ENCODE data around the gene AKT1. TPM values are rescaled to one million over a fixed set of nuclear protein-coding genes. Genes with fewer than 3 reads are reported as not detected.

AKT1 gene
- total RNA-seq, 1 donor from 2014 or later, result 92.8 TPM

DNA sequence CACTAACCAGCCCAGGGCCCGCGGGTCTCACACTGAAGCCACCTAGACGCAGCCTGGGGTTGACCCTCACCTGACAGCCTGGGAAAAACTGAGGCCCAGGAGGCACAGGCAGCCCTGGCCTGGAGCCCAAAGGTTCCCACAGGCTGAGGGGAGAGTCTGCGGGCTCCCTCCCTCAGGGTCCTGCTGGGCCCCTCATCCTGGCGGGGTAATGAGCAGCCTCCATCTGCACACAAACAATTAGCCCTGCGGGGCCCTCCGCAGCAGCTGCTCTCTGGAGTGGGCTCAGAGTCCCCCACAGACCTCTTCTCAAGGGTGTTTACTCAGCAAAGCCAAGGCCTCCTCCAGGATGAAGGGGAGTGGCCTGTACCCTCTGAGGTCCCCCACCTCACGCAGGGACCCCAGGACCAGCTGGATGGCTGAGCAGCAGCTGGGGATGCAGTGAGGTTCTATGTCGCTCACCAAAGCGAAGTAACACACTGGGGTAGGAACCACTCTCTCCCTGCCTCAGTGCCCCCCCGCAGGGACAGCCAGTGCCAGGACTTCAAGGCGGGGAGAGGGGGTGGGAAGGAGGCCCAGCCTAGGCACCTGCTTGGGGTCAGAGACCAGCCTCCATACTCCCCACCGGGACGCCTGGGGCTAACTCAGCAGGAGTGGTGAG, 7.3 kb downstream of the AKT1 start:
- no peak overlapping the region for H3K4me3 ChIP-seq
- peaks cover 66% of the 10 kb centered on the region for H3K4me1 ChIP-seq
- H3K9me3 ChIP-seq, result no peaks in the 10 kb centered on the region
- intact Hi-C loops (cut with DNase I), result no loop called here
- peaks cover 0 to 17% of the 10 kb centered on the region in 2 donors for H3K36me3 ChIP-seq
- no peak for DNase-seq (ENCODE audit: extremely low spot score in 2 of 2)
- H3K27me3 ChIP-seq, result no peaks in the 10 kb centered on the region
- H3K27ac ChIP-seq, result no peak overlapping the region
- TF ChIP-seq POLR2AphosphoS5 (IDR thresholded peaks at IDR 0.05; ENCODE audit: insufficient read depth in 1 of 2, low read depth in 1 of 2), result no peak
- TF ChIP-seq, protein P1, sequence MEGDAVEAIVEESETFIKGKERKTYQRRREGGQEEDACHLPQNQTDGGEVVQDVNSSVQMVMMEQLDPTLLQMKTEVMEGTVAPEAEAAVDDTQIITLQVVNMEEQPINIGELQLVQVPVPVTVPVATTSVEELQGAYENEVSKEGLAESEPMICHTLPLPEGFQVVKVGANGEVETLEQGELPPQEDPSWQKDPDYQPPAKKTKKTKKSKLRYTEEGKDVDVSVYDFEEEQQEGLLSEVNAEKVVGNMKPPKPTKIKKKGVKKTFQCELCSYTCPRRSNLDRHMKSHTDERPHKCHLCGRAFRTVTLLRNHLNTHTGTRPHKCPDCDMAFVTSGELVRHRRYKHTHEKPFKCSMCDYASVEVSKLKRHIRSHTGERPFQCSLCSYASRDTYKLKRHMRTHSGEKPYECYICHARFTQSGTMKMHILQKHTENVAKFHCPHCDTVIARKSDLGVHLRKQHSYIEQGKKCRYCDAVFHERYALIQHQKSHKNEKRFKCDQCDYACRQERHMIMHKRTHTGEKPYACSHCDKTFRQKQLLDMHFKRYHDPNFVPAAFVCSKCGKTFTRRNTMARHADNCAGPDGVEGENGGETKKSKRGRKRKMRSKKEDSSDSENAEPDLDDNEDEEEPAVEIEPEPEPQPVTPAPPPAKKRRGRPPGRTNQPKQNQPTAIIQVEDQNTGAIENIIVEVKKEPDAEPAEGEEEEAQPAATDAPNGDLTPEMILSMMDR (IDR thresholded peaks at IDR 0.05), result no peak
- TF ChIP-seq POLR2A (IDR thresholded peaks at IDR 0.05), result no peak

DNA sequence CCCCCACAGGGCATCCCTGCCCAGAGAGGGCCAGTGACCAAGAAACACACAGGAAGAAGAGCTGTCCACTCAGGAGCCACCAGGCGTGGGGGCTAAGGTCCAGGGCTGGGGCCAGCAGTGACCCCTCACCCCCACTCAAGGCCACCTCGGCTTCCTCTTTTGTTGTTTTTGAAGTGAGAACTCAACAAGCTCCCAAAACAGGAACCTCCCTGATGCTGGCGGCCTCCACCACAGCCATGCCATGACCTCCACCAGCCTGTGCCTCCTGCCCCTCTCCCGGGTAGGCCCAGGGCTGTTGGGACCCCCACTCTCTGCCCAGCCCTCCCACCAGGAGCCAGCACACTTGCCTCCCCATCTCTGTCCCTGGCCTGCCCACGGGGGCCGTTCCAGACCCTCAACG, 7.8 kb downstream of the AKT1 start:
- Histone ChIP-seq H3K36me3 (peaks cover 0 to 17% of the 10 kb centered on the region in 2 donors), H3K4me1 (peaks cover 61% of the 10 kb centered on the region)
- intact Hi-C loops (cut with DNase I), result no loop called here

DNA sequence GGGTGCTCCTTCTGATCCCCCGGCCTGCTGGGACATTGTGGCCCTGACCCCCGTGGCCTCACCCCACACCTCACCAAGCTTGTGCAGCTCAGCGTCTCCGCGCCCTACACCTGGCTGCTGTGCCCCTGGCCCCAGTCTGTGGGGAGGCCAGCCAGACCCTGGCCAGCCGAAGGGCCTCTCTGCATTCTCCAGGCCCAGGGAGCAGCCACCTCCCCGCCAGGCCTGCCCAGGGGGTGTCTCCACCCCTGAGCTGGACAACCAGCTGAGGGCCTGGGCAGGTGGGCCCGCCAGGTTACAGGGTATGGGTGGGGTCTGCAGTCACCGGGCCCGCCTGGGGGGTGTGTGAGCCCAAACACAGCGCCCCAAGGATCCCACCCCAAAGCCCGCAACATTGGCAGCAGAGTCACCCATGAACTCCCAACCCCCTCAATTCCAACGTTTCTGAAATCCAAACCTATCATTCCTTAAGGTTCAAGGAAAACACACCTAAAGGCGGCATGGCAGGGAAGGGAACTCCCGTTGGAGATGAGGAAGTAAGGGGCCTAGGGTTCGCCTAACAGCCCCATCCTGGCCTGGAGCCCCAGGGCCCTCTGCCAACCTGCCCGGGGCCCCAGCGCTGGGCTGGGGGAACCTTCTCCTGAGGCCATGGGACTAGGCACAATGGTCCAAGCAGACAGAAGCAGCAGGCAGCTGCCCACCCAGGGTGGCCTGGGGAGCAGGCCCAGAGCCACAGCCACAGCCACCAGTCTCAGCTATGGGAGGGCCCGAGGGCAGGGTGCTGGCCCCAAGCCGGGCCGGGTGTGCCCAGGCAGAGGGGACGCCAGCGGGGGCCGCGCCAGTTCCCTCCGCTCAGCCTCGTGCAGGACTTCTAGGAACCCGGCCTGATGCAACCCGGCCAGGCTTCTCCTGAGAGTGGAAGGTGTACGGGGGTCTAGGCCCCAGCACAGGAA, 8.5 kb downstream of the AKT1 start:
- Histone ChIP-seq H3K4me1 (peaks cover 53% of the 10 kb centered on the region), H3K36me3 (peaks cover 0 to 13% of the 10 kb centered on the region in 2 donors), H3K4me3 (no peak overlapping the region), H3K27ac (no peak overlapping the region), H3K27me3 (no peaks in the 10 kb centered on the region), H3K9me3 (no peaks in the 10 kb centered on the region)
- TF ChIP-seq, protein P1 (IDR thresholded peaks at IDR 0.05), result no peak
- TF ChIP-seq POLR2A (IDR thresholded peaks at IDR 0.05) (no peak), POLR2AphosphoS5 (IDR thresholded peaks at IDR 0.05; ENCODE audit: insufficient read depth in 1 of 2, low read depth in 1 of 2) (no peak)
- intact Hi-C loops (cut with DNase I), result no loop called here
- DNase-seq (ENCODE audit: extremely low spot score in 2 of 2), result no peak

More for the DNA sequence above, 7.8 kb downstream of the AKT1 start:
- Histone ChIP-seq H3K9me3 (no peaks in the 10 kb centered on the region), H3K27me3 (no peaks in the 10 kb centered on the region), H3K4me3 (no peak overlapping the region), H3K27ac (no peak overlapping the region)
- no peak for DNase-seq (ENCODE audit: extremely low spot score in 2 of 2)
- TF ChIP-seq POLR2AphosphoS5 (IDR thresholded peaks at IDR 0.05; ENCODE audit: insufficient read depth in 1 of 2, low read depth in 1 of 2), result no peak

DNA sequence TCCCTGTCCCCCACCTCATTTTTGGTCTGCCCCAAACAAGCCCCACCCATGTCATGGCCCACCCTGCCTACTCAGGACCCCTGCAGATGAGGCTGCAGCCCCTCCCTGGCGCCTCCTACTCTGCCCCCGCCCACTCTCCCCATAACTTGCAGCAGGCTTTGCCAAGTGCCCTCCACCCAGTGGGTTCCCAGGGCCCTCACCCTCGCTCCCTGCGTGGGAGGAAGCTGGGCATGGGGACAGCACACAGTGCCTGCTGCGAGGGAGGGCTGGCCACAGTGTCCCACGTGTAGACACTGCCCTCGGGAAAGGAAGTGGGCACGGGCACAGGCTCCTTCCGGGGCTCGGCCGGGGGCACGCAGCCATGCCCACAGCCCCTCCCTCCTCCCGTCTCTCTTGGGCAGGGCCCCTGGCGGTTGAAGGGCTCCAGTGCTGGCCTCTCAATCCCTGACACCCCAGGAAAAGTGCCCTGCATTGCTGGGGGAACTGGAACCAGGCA, 9.4 kb downstream of the AKT1 start:
- Histone ChIP-seq H3K4me1 (peaks cover 50% of the 10 kb centered on the region), H3K27ac (no peak overlapping the region), H3K4me3 (no peak overlapping the region), H3K36me3 (peaks cover 0 to 9% of the 10 kb centered on the region in 2 donors), H3K27me3 (no peaks in the 10 kb centered on the region), H3K9me3 (no peaks in the 10 kb centered on the region)
- no peak for DNase-seq (ENCODE audit: extremely low spot score in 2 of 2)
- TF ChIP-seq, protein P1 (IDR thresholded peaks at IDR 0.05), result no peak
- no peak for TF ChIP-seq POLR2A (IDR thresholded peaks at IDR 0.05)
- no peak for TF ChIP-seq POLR2AphosphoS5 (IDR thresholded peaks at IDR 0.05; ENCODE audit: insufficient read depth in 1 of 2, low read depth in 1 of 2)
- intact Hi-C loops (cut with DNase I), result no loop called here

DNA sequence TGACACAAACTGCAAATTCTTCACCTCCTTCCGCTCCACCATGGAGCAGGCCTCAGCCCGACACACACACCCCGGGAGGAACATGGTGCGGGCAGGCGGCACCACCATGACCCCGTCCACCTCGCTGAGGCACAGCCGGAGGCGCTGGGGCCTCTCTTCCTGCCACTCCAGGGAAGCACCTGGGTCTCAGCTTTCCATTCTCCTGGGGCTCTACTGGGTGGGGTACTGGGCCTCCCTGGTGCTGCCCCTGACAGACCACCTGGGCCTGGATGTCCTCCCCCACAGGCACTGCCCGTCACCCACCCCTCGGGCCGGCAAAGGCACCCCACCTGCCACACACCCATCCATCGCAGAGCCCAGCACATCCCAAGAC, 9.9 kb downstream of the AKT1 start:
- no peak overlapping the region for H3K4me3 ChIP-seq
- peaks cover 50% of the 10 kb centered on the region for H3K4me1 ChIP-seq
- no peak for DNase-seq (ENCODE audit: extremely low spot score in 2 of 2)
- peaks cover 0 to 9% of the 10 kb centered on the region in 2 donors for H3K36me3 ChIP-seq
- no peak overlapping the region for H3K27ac ChIP-seq
- TF ChIP-seq POLR2AphosphoS5 (IDR thresholded peaks at IDR 0.05; ENCODE audit: insufficient read depth in 1 of 2, low read depth in 1 of 2) (no peak), POLR2A (IDR thresholded peaks at IDR 0.05) (no peak)
- TF ChIP-seq, protein P1 (IDR thresholded peaks at IDR 0.05), result no peak
- no peaks in the 10 kb centered on the region for H3K27me3 ChIP-seq
- H3K9me3 ChIP-seq, result no peaks in the 10 kb centered on the region
- intact Hi-C loops (cut with DNase I), result no loop called here
